Measurements from ENCODE around the gene APLP1.
"Not testable (repeated sequence)": the region's sequence is repeated elsewhere in the genome, so short reads cannot be mapped to it uniquely, and the experiment has no call there.

Gene APLP1

GRCh38 chr19:35889370-35890112 is 21.2 kb downstream of the APLP1 start:
- DNase-seq (ENCODE audit: low read depth), result no peak
- TF ChIP-seq, protein P1, sequence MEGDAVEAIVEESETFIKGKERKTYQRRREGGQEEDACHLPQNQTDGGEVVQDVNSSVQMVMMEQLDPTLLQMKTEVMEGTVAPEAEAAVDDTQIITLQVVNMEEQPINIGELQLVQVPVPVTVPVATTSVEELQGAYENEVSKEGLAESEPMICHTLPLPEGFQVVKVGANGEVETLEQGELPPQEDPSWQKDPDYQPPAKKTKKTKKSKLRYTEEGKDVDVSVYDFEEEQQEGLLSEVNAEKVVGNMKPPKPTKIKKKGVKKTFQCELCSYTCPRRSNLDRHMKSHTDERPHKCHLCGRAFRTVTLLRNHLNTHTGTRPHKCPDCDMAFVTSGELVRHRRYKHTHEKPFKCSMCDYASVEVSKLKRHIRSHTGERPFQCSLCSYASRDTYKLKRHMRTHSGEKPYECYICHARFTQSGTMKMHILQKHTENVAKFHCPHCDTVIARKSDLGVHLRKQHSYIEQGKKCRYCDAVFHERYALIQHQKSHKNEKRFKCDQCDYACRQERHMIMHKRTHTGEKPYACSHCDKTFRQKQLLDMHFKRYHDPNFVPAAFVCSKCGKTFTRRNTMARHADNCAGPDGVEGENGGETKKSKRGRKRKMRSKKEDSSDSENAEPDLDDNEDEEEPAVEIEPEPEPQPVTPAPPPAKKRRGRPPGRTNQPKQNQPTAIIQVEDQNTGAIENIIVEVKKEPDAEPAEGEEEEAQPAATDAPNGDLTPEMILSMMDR (conservative IDR thresholded peaks at IDR 0.05; ENCODE audit: control insufficient read depth, insufficient read depth, low read depth, low read length), result no peak
- H3K4me3 ChIP-seq (ENCODE audit: control insufficient read depth, low read depth, low read length), result no peak overlapping the region

GRCh38 chr19:35890113-35890650 is 21.8 kb downstream of the APLP1 start:
- DNase-seq (ENCODE audit: low read depth), result no peak

DNA sequence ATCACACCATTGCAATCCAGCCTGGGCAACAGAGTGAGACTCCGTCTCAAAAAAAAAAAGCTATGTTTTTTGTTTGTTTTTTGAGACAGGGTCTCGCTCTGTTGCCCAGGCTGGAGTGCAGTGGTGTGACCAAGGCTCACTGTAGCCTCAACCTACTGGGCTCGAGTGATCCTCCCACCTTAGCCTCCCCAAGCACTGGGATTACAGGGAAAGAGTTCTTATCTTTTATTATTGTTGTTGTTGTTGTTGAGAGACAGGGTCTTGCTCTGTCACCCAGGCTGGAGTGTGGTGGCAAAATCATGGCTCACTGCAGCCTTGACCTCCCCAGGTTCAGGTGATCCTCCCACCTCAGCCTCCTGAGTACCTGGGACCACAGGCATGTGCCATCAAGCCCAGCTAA is 23.4 kb downstream of the APLP1 start:
- DNase-seq (ENCODE audit: low read depth); H3K4me3 ChIP-seq (ENCODE audit: control insufficient read depth, low read depth, low read length): not testable (repeated sequence)

More at GRCh38 chr19:35890113-35890650, 21.8 kb downstream of the APLP1 start:
- TF ChIP-seq, protein P1 (conservative IDR thresholded peaks at IDR 0.05; ENCODE audit: control insufficient read depth, insufficient read depth, low read depth, low read length), result no peak
- no peak overlapping the region for H3K4me3 ChIP-seq (ENCODE audit: control insufficient read depth, low read depth, low read length)

DNA sequence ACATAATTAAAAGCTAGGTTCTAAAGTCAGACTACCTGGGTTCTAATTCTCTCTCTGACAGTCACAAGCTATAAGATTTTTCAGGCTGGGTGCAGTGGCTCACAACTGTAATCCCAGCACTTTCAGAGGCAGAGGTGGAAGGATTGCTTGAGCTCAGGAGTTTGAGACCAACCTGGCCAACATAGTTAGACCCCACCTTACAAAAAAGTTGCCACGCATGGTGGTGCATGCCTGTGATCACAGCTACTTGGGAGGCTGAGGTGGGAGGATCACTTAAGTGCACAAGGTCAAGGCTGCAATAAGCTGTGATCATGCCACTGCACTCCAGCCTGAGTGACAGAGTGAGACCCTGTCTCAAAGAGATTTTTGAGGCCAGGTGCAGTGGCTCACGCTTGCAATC is 26.0 kb downstream of the APLP1 start:
- H3K4me3 ChIP-seq (ENCODE audit: control insufficient read depth, low read depth, low read length), result no peak overlapping the region
- TF ChIP-seq, protein P1 (conservative IDR thresholded peaks at IDR 0.05; ENCODE audit: control insufficient read depth, insufficient read depth, low read depth, low read length), result no peak
- DNase-seq (ENCODE audit: low read depth), result no peak

GRCh38 chr19:35895911-35896642 is 27.7 kb downstream of the APLP1 start:
- TF ChIP-seq, protein P1 (conservative IDR thresholded peaks at IDR 0.05; ENCODE audit: control insufficient read depth, insufficient read depth, low read depth, low read length), result no peak
- no peak for DNase-seq (ENCODE audit: low read depth)
- H3K4me3 ChIP-seq (ENCODE audit: control insufficient read depth, low read depth, low read length), result no peak overlapping the region

DNA sequence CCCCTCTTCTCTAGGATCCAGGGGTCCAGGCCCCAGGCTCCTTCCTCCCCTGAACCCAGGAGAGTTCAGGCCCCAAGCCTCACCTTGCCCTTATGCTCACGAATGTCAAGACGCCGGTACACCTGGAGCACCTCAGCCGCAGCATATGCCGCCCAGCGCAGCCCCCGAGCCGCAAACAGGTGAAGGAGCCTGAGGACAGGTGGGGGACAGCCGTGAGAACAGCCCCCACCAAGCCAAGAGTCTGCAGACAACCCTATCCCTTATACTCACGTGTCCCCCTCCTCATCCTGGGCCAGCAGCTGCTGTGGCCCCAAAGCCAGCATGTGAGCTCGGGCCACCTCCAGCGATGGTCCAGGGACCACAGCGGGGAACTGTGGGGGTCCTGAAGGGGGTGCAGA is 28.3 kb downstream of the APLP1 start:
- H3K4me3 ChIP-seq (ENCODE audit: control insufficient read depth, low read depth, low read length), result no peak overlapping the region
- no peak for DNase-seq (ENCODE audit: low read depth)
- TF ChIP-seq, protein P1 (conservative IDR thresholded peaks at IDR 0.05; ENCODE audit: control insufficient read depth, insufficient read depth, low read depth, low read length), result no peak

Data from fibroblast of mammary gland (primary cell).